B cell (primary cell): Measurements from ENCODE around the gene TSPAN5. TPM values are rescaled to one million over a fixed set of nuclear protein-coding genes. Genes with fewer than 3 reads are reported as not detected.

Experiments used
- ATAC-seq: fragments of 200-7000 bp; cut with Tn5 transposase; one replicate; pipeline ENCODE4 v1.10.0; 2021; ENCODE audit warnings: low read depth, mild to moderate bottlenecking, moderate number of reproducible peaks, moderate library complexity
- CTCF ChIA-PET: fragments of 350-600 bp; sonication (Branson Sonifier 250); formaldehyde crosslinking; loops from one replicate; lab custom pipeline; 2021; ENCODE audit warnings: antibody characterized with exemption, inconsistent platforms; lab: Charles Lee
- POLR2A ChIA-PET: fragments of 350-600 bp; sonication (Branson Sonifier 250); formaldehyde crosslinking; loops from one replicate; lab custom pipeline; 2021; ENCODE audit warnings: antibody characterized with exemption; lab: Charles Lee
- DNase-seq: peaks from one replicate; pipeline ENCODE4 v3.0.0; 2013
- H2AFZ ChIP-seq: 2 replicates; pipeline ENCODE4 v1.6.1; 2012; ENCODE audit warnings: mild to moderate bottlenecking, low read depth, low read length; ENCODE audit not compliant: insufficient read depth, poor library complexity, severe bottlenecking
- H3K27ac ChIP-seq, 2 donors: 1 replicate in 1 of 2; 2 replicates in 1 of 2; pipeline ENCODE4 v1.5.1; 2012 to 2013; ENCODE audit warnings: low read length in 2 of 2, mild to moderate bottlenecking in 2 of 2, moderate library complexity in 1 of 2
- H3K27me3 ChIP-seq, 4 experiments: fragments of 200-600 bp in 1 of 4; sonication (generic) in 1 of 4; replicated peaks in 1 of 4; 1 replicate in 2 of 4; 2 replicates in 2 of 4; pipeline versions ENCODE4 v1.6.1 to v1.7.0; 2013 to 2016; ENCODE audit warnings: low read length in 3 of 4, mild to moderate bottlenecking in 2 of 4, mixed read lengths in 1 of 4, moderate library complexity in 1 of 4; ENCODE audit not compliant: insufficient read depth in 4 of 4, control insufficient read depth in 3 of 4; ENCODE audit errors: control extremely low read depth in 1 of 4
- H3K36me3 ChIP-seq, 2 experiments: replicated peaks in 1 of 2; 1 replicate in 1 of 2; 2 replicates in 1 of 2; pipeline versions ENCODE4 v1.6.1 to v1.7.1; 2013; ENCODE audit warnings: low read length in 1 of 2; ENCODE audit not compliant: insufficient read depth in 2 of 2, control insufficient read depth in 1 of 2; ENCODE audit errors: control extremely low read depth in 1 of 2, extremely low read depth in 1 of 2
- H3K4me1 ChIP-seq, 2 donors: fragments of 200-600 bp in 1 of 2; sonication (generic) in 1 of 2; 1 replicate in 1 of 2; 2 replicates in 1 of 2; pipeline versions ENCODE4 v1.5.1 to v1.6.1; 2013 to 2017; ENCODE audit warnings: low read length in 2 of 2; ENCODE audit not compliant: control insufficient read depth in 2 of 2, insufficient read depth in 2 of 2
- H3K4me2 ChIP-seq: replicated peaks from 2 replicates; pipeline ENCODE3; 2012; ENCODE audit warnings: mild to moderate bottlenecking, low read depth, low read length; ENCODE audit not compliant: poor library complexity, severe bottlenecking
- H3K4me3 ChIP-seq, 5 experiments: fragments of 200-600 bp in 1 of 5; sonication (generic) in 1 of 5; 1 replicate in 3 of 5; 2 replicates in 2 of 5; pipeline versions ENCODE4 v1.5.1 to v1.7.0; 2011 to 2016; ENCODE audit warnings: low read length in 4 of 5, mild to moderate bottlenecking in 4 of 5, low read depth in 2 of 5, control low read depth in 1 of 5, moderate library complexity in 1 of 5; ENCODE audit not compliant: insufficient read depth in 1 of 5; ENCODE audit errors: control extremely low read depth in 1 of 5, extremely low read depth in 1 of 5
- H3K79me2 ChIP-seq: fragments of 200-600 bp; sonication (generic); one replicate; pipeline ENCODE4 v1.6.0; 2016; ENCODE audit warnings: low read length; ENCODE audit not compliant: control insufficient read depth, insufficient read depth
- H3K9ac ChIP-seq: fragments of 200-600 bp; sonication (generic); 2 replicates; pipeline ENCODE4 v1.6.1; 2017; ENCODE audit warnings: mild to moderate bottlenecking, low read length, moderate library complexity
- H3K9me3 ChIP-seq, 3 donors: one replicate each; pipeline versions ENCODE4 v1.6.1 to v1.7.1; 2013; ENCODE audit warnings: low read length in 2 of 3; ENCODE audit not compliant: control insufficient read depth in 2 of 3, insufficient read depth in 1 of 3; ENCODE audit errors: control extremely low read depth in 1 of 3
- H4K20me1 ChIP-seq: 2 replicates; pipeline ENCODE4 v1.6.0; 2012; ENCODE audit warnings: mild to moderate bottlenecking, low read length; ENCODE audit not compliant: insufficient read depth, control insufficient read depth, poor library complexity, severe bottlenecking
- H3K27ac Mint-ChIP-seq: one replicate; pipeline ENCODE4 v1.8.0; 2021; ENCODE audit warnings: mixed read lengths
- H3K27me3 Mint-ChIP-seq: one replicate; pipeline ENCODE4 v1.8.0; 2021; ENCODE audit warnings: mixed read lengths
- H3K4me1 Mint-ChIP-seq: one replicate; pipeline ENCODE4 v1.8.0; 2021; ENCODE audit warnings: mixed read lengths
- H3K4me3 Mint-ChIP-seq: one replicate; pipeline ENCODE4 v1.8.0; 2021; ENCODE audit warnings: mixed read lengths
- H3K9me3 Mint-ChIP-seq: one replicate; pipeline ENCODE4 v1.8.0; 2022; ENCODE audit warnings: mixed read lengths; ENCODE audit not compliant: insufficient read depth
- CTCF ChIP-seq: fragments of 200-600 bp; IDR thresholded peaks from one replicate; pipeline ENCODE4 v1.8.0; 2022; ENCODE audit warnings: antibody characterized with exemption, mild to moderate bottlenecking
- EZH2 ChIP-seq: IDR thresholded peaks from 2 replicates; pipeline ENCODE4 v1.6.1; 2012; ENCODE audit warnings: borderline replicate concordance, low read depth, mild to moderate bottlenecking, moderate library complexity, low read length; ENCODE audit not compliant: insufficient read depth, poor library complexity, severe bottlenecking
- WGBS: methylation state at CpG from one replicate; pipeline ENCODE4 v1.1.5; 2013; ENCODE audit warnings: missing lambda C conversion rate; ENCODE audit not compliant: insufficient coverage; 5-methylcytosine and 5-hydroxymethylcytosine counted together
- intact Hi-C: fragments of 100-400 bp; cut with micrococcal nuclease; formaldehyde crosslinking; loops from one replicate; pipeline ENCODE4 v1.10.0; 2022
- polyA plus RNA-seq: library from polyadenylated mRNA; depleted of rRNA; stranded (reverse); fragments of >200 nt; gene quantifications from 2 replicates; pipeline ENCODE4 v1.2.3, GENCODE V29; 2012
- total RNA-seq, 2 donors: library from RNA; stranded (reverse); fragments of 120-200 nt in 1 of 2; gene quantifications; 1 replicate in 1 of 2; 2 replicates in 1 of 2; pipeline versions ENCODE4 v1.2.3 to v1.2.4, GENCODE V29; 2013 to 2022

TSPAN5 gene
- total and polyA plus RNA-seq, 2 donors (not counting 1 experiment from before 2014, with no cell fraction given): 2.6 to 5.3 TPM

- ATAC-seq (no peak), DNase-seq (no peak)
- H3K4me1 Mint-ChIP-seq: no peaks in the 10 kb centered on the region
- Histone ChIP-seq H3K4me2 (no peak overlapping the region), H4K20me1 (no peaks in the 10 kb centered on the region), H3K27ac (no peak overlapping the region), H3K27me3 (no peaks in the 10 kb centered on the region), H3K79me2 (no peaks in the 10 kb centered on the region), H3K36me3 (no peaks in the 10 kb centered on the region), H3K9me3 (peaks cover 0 to 4% (median 0%) of the 10 kb centered on the region in 3 donors), H3K9ac (no peak overlapping the region), H3K4me1 (no peaks in the 10 kb centered on the region), H3K4me3 (no peak overlapping the region), H2AFZ (no peak overlapping the region)
- TF ChIP-seq EZH2: no peak
- no peak for TF ChIP-seq CTCF
- no peaks in the 10 kb centered on the region for H3K27me3 Mint-ChIP-seq
- no peak overlapping the region for H3K4me3 Mint-ChIP-seq
- ChIA-PET POLR2A (no interaction called here), CTCF (no interaction called here)
- no peak overlapping the region for H3K27ac Mint-ChIP-seq
- H3K9me3 Mint-ChIP-seq: no peaks in the 10 kb centered on the region
- intact Hi-C loops: no loop called here
These were observed 154.7 kb downstream of the TSPAN5 start for GRCh38 chr4:98503676-98504075.

DNA sequence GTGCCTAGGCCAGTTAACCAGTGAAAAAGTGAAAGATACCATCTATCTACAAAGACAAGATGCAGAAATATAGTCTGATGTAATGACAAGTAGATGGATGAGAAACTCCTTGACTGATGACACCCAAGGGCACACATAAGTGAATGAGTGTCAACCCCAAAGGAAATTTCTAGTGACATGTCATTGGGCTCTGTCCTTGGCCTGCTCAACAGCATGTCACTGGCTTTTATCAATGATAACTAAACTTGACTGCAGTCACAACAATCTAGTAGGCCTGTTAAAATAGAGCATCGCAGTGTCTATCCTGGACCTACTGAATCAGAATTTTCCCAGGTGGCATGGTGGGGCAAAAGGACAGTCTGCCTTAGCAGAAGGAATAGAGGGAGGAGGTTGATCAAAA is 155.8 kb downstream of the TSPAN5 start:
- no peak overlapping the region for H3K27ac ChIP-seq
- no peak overlapping the region for H3K9ac ChIP-seq
- Mint-ChIP-seq H3K4me3 (no peak overlapping the region), H3K4me1 (no peaks in the 10 kb centered on the region), H3K9me3 (no peaks in the 10 kb centered on the region), H3K27me3 (no peaks in the 10 kb centered on the region), H3K27ac (no peak overlapping the region)
- ChIA-PET CTCF (no interaction called here), POLR2A (no interaction called here)
- no peaks in the 10 kb centered on the region for H3K79me2 ChIP-seq
- H3K4me1 ChIP-seq: no peaks in the 10 kb centered on the region
- intact Hi-C loops: no loop called here
- H3K4me2 ChIP-seq: no peak overlapping the region
- H4K20me1 ChIP-seq: no peaks in the 10 kb centered on the region
- no peaks in the 10 kb centered on the region for H3K36me3 ChIP-seq
- no peak for TF ChIP-seq CTCF
- no peak for TF ChIP-seq EZH2
- H3K4me3 ChIP-seq: no peak overlapping the region
- peaks cover 0 to 4% (median 0%) of the 10 kb centered on the region in 3 donors for H3K9me3 ChIP-seq
- no peak overlapping the region for H2AFZ ChIP-seq
- ATAC-seq: no peak
- H3K27me3 ChIP-seq: no peaks in the 10 kb centered on the region
- DNase-seq: no peak
- WGBS: 100% methylated on average over 1 of the region's 1 CpG
